A673 (cell line): ENCODE data around the gene DCLRE1C. TPM values are rescaled to one million over a fixed set of nuclear protein-coding genes. Genes with fewer than 3 reads are reported as not detected.
"Not testable (repeated sequence)": the region's sequence is repeated elsewhere in the genome, so short reads cannot be mapped to it uniquely, and the experiment has no call there.

Experiments
- BruUV-seq: library from RNA; stranded (reverse); fragments of 400-500 nt; replicated peaks from 2 replicates; lab custom pipeline; 2021; lab: Mats Ljungman, UMichigan
- CTCF ChIA-PET: fragments of 300-600 bp; sonication (Branson Sonifier 250); formaldehyde crosslinking; loops from one replicate; lab custom pipeline; 2022; ENCODE audit warnings: antibody characterized with exemption; lab: Charles Lee
- POLR2A ChIA-PET: fragments of 300-600 bp; sonication (Branson Sonifier 250); formaldehyde crosslinking; loops from one replicate; lab custom pipeline; 2022; ENCODE audit warnings: antibody characterized with exemption; ENCODE audit not compliant: low non-redundant PET; lab: Charles Lee
- DNase-seq: peaks from one replicate; pipeline ENCODE4 v3.0.0-alpha.2; 2015; ENCODE audit warnings: low spot score
- H3K27ac ChIP-seq: fragments of 200-600 bp; sonication (generic); 2 replicates; pipeline ENCODE4 v1.5.1; 2016; ENCODE audit warnings: mixed run types, low read depth, mild to moderate bottlenecking, mixed read lengths, antibody characterized with exemption, low read length; ENCODE audit not compliant: poor library complexity, severe bottlenecking
- H3K27me3 ChIP-seq: fragments of 200-600 bp; sonication (generic); replicated peaks from 2 replicates; pipeline ENCODE4 v1.6.1; 2017; ENCODE audit warnings: mixed run types, low read depth, mild to moderate bottlenecking, mixed read lengths, antibody characterized with exemption, low read length; ENCODE audit not compliant: insufficient read depth, poor library complexity
- H3K36me3 ChIP-seq: fragments of 200-600 bp; sonication (generic); 2 replicates; pipeline ENCODE4 v1.6.1; 2016; ENCODE audit warnings: mixed run types, mild to moderate bottlenecking, mixed read lengths, antibody characterized with exemption, low read length; ENCODE audit not compliant: insufficient read depth, poor library complexity, severe bottlenecking
- H3K4me1 ChIP-seq: fragments of 200-600 bp; sonication (generic); 2 replicates; pipeline ENCODE4 v1.6.1; 2017; ENCODE audit warnings: mixed run types, mild to moderate bottlenecking, mixed read lengths, antibody characterized with exemption, low read length; ENCODE audit not compliant: insufficient read depth, poor library complexity, severe bottlenecking
- H3K4me3 ChIP-seq: fragments of 200-600 bp; sonication (generic); 2 replicates; pipeline ENCODE4 v1.5.1; 2016; ENCODE audit warnings: low read depth, mixed run types, mild to moderate bottlenecking, mixed read lengths, low read length; ENCODE audit not compliant: poor library complexity, severe bottlenecking
- H3K9me3 ChIP-seq: fragments of 200-600 bp; sonication (generic); 2 replicates; pipeline ENCODE4 v1.6.1; 2016; ENCODE audit warnings: mixed run types, low read depth, mild to moderate bottlenecking, mixed read lengths, antibody characterized with exemption, low read length; ENCODE audit not compliant: poor library complexity, severe bottlenecking
- EZH2 ChIP-seq: fragments of 200-600 bp; sonication (generic); IDR thresholded peaks from 2 replicates; pipeline ENCODE4 v1.6.1; 2017; ENCODE audit warnings: borderline replicate concordance, low read depth, mild to moderate bottlenecking, mixed read lengths, antibody characterized with exemption, low read length; ENCODE audit not compliant: poor library complexity, severe bottlenecking
- intact Hi-C: fragments of 100-400 bp; cut with micrococcal nuclease; formaldehyde crosslinking; loops from one replicate; pipeline ENCODE4 v1.10.0; 2022; ENCODE audit not compliant: unreplicated experiment
- total RNA-seq: library from RNA; stranded (reverse); gene quantifications from 2 replicates; pipeline ENCODE4 v1.2.3, GENCODE V29; 2021
- TF ChIP-seq, protein P1 (sequence below): fragments of 300-800, 200-600 bp; sonication (generic); conservative IDR thresholded peaks from 2 replicates; pipeline ENCODE4 v1.5.1; 2017; ENCODE audit warnings: low read depth, mild to moderate bottlenecking, antibody characterized with exemption, low read length, moderate library complexity, mixed read lengths

DCLRE1C gene
- total RNA-seq, 1 experiment from 2014 or later: 13.1 TPM

DNA sequence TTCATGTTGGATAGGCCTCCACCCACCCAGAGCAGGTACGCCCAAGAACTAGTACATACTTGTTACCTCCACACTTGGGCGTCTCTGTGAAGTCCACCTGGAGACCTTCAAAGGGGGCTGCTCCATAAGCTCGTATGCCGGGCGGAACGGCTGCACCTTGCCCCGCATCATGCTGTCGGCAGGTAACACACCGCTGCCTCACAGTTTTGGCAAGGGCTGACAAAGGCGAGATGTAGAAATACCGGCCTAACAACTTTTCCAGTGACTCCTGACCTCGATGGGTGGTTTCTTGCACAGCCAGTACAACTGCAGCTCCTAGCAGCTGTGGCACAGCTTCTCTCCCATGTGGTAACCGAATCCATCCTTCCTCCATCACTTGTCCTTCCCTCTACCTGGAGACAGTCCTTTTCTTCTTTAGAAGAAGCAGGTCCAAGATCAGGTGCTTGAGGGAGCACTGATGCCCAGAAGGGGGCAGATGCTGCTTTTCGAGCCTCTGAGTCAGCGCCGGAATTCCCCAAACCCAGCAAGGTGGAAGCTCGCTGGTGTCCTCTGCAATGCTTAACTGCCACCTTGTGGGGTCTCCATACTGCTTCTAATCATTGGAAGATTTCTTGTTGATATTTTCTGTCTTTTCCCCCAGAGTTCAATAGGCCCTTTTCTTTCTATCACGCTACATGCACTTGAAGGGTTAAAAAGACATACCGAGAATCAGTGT lies 37.3 kb upstream of the DCLRE1C start:
- CTCF ChIA-PET: not testable (repeated sequence)

DNA sequence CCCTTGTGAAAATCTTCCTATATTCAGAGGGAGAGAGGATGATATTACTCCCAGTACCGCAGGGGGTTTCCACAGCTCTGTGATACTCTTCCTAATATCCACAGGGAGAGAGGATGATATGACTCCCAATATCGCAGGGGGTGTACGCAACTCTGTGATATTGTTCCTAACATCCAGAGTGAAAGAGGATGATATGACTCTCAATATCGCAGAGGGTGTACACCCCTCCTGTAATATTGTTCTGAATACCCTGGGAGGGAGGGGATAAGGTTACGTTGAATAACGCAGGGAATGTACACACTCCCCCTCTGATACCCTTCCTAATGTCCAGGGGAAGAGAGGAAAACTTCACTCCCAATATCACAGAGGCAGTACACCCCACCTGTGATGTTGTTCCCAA lies 35.7 kb upstream of the DCLRE1C start:
- H3K36me3 ChIP-seq, H3K4me3 ChIP-seq, BruUV-seq, DNase-seq, intact Hi-C loops, H3K9me3 ChIP-seq, H3K27ac ChIP-seq, CTCF ChIA-PET, POLR2A ChIA-PET, H3K27me3 ChIP-seq, H3K4me1 ChIP-seq: not testable (repeated sequence)

More for the DNA sequence above, 37.3 kb upstream of the DCLRE1C start:
- intact Hi-C loops: loop anchor here (5.0 kb wide), 1 partner anchor 116 kb away; no protein-coding TSS in a partner anchor
- H3K36me3 ChIP-seq, H3K9me3 ChIP-seq, H3K27ac ChIP-seq, DNase-seq, H3K27me3 ChIP-seq, H3K4me1 ChIP-seq, BruUV-seq, POLR2A ChIA-PET, H3K4me3 ChIP-seq: not testable (repeated sequence)

DNA sequence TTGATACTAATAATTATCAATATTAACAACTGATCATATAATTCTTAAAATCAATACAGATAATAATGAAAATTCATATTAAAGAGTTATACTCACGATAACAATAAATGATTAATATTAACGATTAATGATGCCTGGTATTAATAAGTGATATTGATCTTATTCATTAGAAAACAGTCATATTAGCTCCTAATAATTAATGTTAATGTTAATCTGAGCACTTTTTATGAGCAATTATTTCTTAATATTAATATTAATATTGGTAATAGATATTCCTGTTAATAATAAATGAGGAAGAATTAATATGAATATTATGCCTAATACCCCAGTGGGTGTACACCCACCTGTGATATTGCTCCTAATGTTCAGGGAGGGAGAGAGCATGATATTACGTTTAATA lies 28.8 kb upstream of the DCLRE1C start:
- DNase-seq: no peak
- no peaks in the 10 kb centered on the region for H3K4me1 ChIP-seq
- no peak overlapping the region for H3K4me3 ChIP-seq
- no peaks in the 10 kb centered on the region for H3K27me3 ChIP-seq
- POLR2A ChIA-PET: no interaction called here
- H3K9me3 ChIP-seq: no peaks in the 10 kb centered on the region
- intact Hi-C loops: no loop called here
- H3K36me3 ChIP-seq: no peaks in the 10 kb centered on the region
- H3K27ac ChIP-seq: no peak overlapping the region
- TF ChIP-seq EZH2: no peak
- TF ChIP-seq, protein P1, sequence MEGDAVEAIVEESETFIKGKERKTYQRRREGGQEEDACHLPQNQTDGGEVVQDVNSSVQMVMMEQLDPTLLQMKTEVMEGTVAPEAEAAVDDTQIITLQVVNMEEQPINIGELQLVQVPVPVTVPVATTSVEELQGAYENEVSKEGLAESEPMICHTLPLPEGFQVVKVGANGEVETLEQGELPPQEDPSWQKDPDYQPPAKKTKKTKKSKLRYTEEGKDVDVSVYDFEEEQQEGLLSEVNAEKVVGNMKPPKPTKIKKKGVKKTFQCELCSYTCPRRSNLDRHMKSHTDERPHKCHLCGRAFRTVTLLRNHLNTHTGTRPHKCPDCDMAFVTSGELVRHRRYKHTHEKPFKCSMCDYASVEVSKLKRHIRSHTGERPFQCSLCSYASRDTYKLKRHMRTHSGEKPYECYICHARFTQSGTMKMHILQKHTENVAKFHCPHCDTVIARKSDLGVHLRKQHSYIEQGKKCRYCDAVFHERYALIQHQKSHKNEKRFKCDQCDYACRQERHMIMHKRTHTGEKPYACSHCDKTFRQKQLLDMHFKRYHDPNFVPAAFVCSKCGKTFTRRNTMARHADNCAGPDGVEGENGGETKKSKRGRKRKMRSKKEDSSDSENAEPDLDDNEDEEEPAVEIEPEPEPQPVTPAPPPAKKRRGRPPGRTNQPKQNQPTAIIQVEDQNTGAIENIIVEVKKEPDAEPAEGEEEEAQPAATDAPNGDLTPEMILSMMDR: no peak
- CTCF ChIA-PET: no interaction called here
- BruUV-seq: no TSS peak

DNA sequence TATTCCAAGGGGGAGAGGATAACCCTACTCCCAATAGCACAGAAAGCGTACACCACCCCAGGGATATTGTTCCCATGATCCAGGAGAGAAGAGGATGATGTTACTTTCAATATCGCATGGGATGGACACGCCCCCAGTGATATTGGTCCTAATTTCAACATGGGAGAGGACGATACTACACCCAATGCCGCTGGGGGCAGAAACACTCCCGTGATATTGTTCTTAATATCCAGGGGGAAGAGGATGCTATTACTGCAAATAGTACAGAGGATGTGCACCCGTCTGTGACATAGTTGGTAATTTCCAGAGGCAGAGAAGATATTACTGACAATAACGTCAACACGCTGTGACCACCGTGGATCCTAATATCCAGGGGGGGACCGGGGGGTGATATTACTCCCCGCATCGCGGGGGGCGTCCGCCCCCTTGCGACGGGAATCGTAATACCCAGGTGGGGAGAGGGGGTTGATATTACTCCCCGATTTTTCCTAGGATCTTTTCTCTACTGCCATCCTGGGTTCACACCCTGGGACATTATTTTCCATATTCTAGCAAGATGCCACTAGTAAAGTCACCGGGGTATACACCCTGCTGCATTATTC lies 21.9 kb upstream of the DCLRE1C start:
- Histone ChIP-seq H3K9me3 (no peaks in the 10 kb centered on the region), H3K27ac (no peak overlapping the region), H3K4me3 (peak overlapping the region; percentile 11), H3K4me1 (no peaks in the 10 kb centered on the region), H3K27me3 (no peaks in the 10 kb centered on the region), H3K36me3 (no peaks in the 10 kb centered on the region)
- TF ChIP-seq, protein P1: peak; percentile 47
- no peak for TF ChIP-seq EZH2
- intact Hi-C loops: loop anchor here (10.0 kb wide), 2 partner anchors 441 to 781 kb away; no protein-coding TSS in a partner anchor
- ChIA-PET POLR2A (no interaction called here), CTCF (no interaction called here)
- no TSS peak for BruUV-seq
- peak; percentile 50 for DNase-seq

DNA sequence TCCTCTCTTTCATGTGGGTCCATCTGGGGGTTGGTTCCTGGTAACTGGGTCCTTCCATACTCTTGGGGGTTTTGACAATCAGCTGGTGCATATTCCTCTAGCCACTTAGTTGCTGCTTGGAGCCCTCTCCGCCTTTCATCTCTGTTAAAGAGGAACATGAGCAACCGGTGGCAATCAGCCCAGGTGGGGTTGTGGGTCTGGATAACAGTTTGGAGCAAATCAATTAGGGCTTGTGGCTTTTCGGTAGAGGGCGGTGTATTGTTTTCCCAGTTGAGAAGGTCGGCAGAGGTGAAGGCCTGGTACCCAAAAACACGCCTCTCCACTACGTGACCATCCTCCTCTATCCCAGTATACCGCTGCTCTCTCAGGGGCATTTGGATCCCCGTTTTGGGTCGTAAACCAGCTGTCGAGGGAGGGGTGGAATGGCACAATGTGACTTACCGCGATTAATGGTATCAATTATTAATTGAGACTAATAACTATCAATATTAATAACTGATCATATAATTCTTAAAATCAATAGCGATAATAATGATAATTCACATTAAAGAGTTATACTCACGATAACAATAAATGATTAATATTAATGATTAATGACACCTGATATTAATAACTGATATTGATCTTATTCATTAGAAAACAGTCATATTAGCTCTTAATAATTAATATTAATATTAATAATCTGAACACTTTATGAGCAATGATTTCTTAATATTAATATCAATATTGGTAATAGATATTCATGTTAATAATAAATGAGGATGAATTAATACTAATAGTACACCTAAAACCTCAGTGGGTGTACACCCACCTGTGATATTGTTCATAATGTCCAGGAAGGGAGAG lies 20.5 kb upstream of the DCLRE1C start:
- POLR2A ChIA-PET, BruUV-seq, H3K36me3 ChIP-seq, DNase-seq, CTCF ChIA-PET, H3K27ac ChIP-seq, H3K9me3 ChIP-seq, H3K4me1 ChIP-seq, H3K4me3 ChIP-seq, H3K27me3 ChIP-seq: not testable (repeated sequence)
- intact Hi-C loops: loop anchor here (10.0 kb wide), 2 partner anchors 440 to 780 kb away; no protein-coding TSS in a partner anchor
